SU-DHL-6 (cell line): ENCODE measurements around the gene SSNA1.

Source experiments
- CTCF ChIP-seq: fragments of 200-600 bp; sonication (generic); IDR thresholded peaks from one replicate; pipeline ENCODE4 v1.5.1; 2017; ENCODE audit warnings: antibody characterized with exemption, mild to moderate bottlenecking, low read length, moderate library complexity; ENCODE audit not compliant: insufficient read depth, poor library complexity, severe bottlenecking
- EZH2phosphoT487 ChIP-seq: fragments of 200-600 bp; sonication (generic), shearing (Covaris generic); conservative IDR thresholded peaks from 2 replicates; pipeline ENCODE4 v1.6.1; 2018; ENCODE audit warnings: mild to moderate bottlenecking, antibody characterized with exemption, low read length, moderate library complexity, mixed read lengths

GRCh38 chr9:137233143-137233980 is 44.9 kb downstream of the SSNA1 start:
- TF ChIP-seq CTCF (no peak), EZH2phosphoT487 (no peak)
